Activated naive CD4-positive, alpha-beta T cell treated with anti-CD3 and anti-CD28 coated beads, Interleukin-2, amount 50 U/mL, for 24 hours (primary cell): Measurements from ENCODE around the gene FZR1.

Experiments used
- H3K27ac Mint-ChIP-seq: one replicate; pipeline ENCODE4 v1.8.0; 2021; ENCODE audit warnings: mild to moderate bottlenecking, mixed read lengths
- H3K27me3 Mint-ChIP-seq: one replicate; pipeline ENCODE4 v1.8.0; 2021; ENCODE audit warnings: mixed read lengths
- H3K36me3 Mint-ChIP-seq: one replicate; pipeline ENCODE4 v1.8.0; 2021; ENCODE audit warnings: mixed read lengths
- H3K4me1 Mint-ChIP-seq: one replicate; pipeline ENCODE4 v1.8.0; 2021; ENCODE audit warnings: mixed read lengths
- H3K4me3 Mint-ChIP-seq: one replicate; pipeline ENCODE4 v1.8.0; 2021; ENCODE audit warnings: mild to moderate bottlenecking, mixed read lengths
- H3K9me3 Mint-ChIP-seq: one replicate; pipeline ENCODE4 v1.8.0; 2021; ENCODE audit warnings: mixed read lengths

The FZR1 gene

GRCh38 chr19:3481241-3482090 lies 24.6 kb upstream of the FZR1 start:
- no peak overlapping the region for H3K27ac Mint-ChIP-seq
- peaks cover 10% of the 10 kb centered on the region for H3K4me1 Mint-ChIP-seq
- no peaks in the 10 kb centered on the region for H3K9me3 Mint-ChIP-seq
- no peaks in the 10 kb centered on the region for H3K27me3 Mint-ChIP-seq
- H3K36me3 Mint-ChIP-seq = no peaks in the 10 kb centered on the region
- H3K4me3 Mint-ChIP-seq = no peak overlapping the region

DNA sequence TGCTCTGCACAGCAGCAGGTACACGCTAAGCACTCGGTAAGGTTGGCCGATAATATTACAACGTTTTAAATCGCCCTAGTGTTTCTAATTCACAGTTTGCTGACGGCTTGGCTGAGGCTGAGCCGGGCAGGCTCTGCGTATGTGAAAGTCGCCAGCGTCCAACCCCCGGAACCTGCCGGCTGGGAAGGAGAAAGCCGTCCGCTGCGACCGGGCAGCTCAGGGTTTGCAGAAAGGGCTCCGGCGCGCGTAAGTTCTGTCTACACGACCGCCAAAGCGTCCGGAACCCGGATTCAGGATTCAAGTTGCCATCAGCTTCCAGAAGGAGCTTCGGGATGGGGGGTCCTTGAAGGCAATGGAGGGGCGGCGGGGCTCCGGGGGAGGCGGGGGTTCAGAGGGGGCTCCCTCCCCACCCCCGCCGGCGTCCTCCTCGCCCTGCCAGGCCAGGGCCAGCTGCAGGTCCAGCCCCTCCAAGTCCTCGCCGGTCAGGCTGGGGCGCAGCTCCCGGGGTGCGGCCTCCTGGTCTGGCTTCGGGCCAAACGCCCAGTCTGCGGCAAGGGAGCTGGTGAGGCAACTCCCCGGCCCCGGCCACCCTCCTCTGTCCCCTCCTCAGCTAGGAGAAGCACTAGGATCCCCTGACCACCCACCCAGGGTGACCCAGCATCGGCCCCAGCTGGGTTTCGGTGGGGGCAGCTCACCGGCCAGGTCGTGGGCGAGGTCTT lies 23.4 kb upstream of the FZR1 start:
- Mint-ChIP-seq H3K27ac (no peak overlapping the region), H3K4me3 (no peak overlapping the region), H3K4me1 (peaks cover 10% of the 10 kb centered on the region), H3K27me3 (no peaks in the 10 kb centered on the region), H3K9me3 (no peaks in the 10 kb centered on the region), H3K36me3 (peaks cover 3% of the 10 kb centered on the region)

- H3K36me3 Mint-ChIP-seq = peaks cover 3% of the 10 kb centered on the region
- peaks cover 6% of the 10 kb centered on the region for H3K4me1 Mint-ChIP-seq
- no peak within 1 kb of the TSS for H3K4me3 Mint-ChIP-seq
- no peaks in the 10 kb centered on the region for H3K9me3 Mint-ChIP-seq
- no peaks in the 10 kb centered on the region for H3K27me3 Mint-ChIP-seq
- H3K27ac Mint-ChIP-seq = peak within 1 kb of the TSS; percentile 8
These were observed 22.9 kb upstream of the FZR1 start, which contains the start of gene SMIM44 for GRCh38 chr19:3483226-3483628. Gene SMIM44, minus strand, starts transcription at chr19:3483441. Its CDS starts 38 bp downstream, at chr19:3483403.

DNA sequence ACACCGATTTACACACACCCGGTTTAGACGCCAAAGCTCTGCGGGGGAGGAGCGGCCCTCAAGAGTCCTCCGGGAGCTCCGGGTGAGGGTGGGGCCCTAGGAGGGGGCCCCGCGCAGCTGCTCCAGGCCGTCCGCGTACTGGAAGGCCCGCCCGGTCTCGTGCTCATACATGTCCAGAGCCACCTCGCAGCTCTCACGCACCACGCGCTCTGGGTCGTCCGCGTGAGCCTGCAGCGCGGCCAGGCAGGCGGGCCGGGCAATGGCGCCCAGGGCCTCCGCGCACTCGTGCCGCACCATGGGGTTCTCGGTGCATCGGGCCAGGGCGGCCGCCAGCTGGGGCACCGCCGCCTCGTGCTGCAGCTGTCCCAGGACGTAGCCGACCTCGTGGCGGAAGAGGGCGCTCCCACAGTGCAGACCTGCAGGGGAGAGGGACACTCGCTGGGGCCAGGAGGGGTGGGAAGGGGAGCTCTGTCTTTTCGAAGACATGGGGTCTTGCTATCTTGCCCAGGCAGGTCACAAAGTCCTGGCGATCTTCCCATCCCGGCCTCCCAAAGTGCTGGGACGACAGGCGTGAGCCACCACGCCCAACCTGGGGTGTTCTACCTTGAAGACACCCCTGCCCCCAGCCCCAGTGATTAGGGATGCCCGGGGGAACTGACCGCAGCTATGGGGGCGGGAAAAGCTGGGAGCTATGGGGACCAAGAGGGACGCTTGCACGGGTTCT lies 14.6 kb upstream of the FZR1 start:
- Mint-ChIP-seq H3K9me3 (no peaks in the 10 kb centered on the region), H3K4me3 (no peak overlapping the region), H3K4me1 (peaks cover 8% of the 10 kb centered on the region), H3K27me3 (no peaks in the 10 kb centered on the region), H3K27ac (no peak overlapping the region), H3K36me3 (peaks cover 12% of the 10 kb centered on the region)

GRCh38 chr19:3492131-3492839 lies 13.8 kb upstream of the FZR1 start:
- H3K4me1 Mint-ChIP-seq = peaks cover 13% of the 10 kb centered on the region
- peaks cover 13% of the 10 kb centered on the region for H3K36me3 Mint-ChIP-seq
- no peaks in the 10 kb centered on the region for H3K9me3 Mint-ChIP-seq
- no peak overlapping the region for H3K27ac Mint-ChIP-seq
- H3K4me3 Mint-ChIP-seq = no peak overlapping the region
- no peaks in the 10 kb centered on the region for H3K27me3 Mint-ChIP-seq

DNA sequence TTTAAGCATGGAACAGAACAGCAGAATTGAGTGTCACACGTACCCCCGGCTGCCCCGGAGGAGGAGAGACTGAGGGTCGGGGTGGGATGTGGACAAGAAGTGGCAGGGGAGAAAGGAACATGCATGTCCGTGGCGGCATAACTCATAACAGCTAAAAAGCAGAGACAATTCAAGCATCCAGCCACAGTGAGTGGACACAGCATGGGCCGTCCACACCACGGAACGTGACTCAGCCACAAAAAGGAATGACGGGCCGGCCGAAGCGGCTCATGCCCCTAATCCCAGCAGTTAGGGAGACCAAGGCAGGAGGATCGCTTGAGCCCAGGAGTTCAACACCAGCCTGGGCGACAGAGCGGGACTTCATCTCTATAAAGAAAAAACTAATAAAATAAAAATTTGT lies 13.2 kb upstream of the FZR1 start:
- no peak overlapping the region for H3K4me3 Mint-ChIP-seq
- H3K4me1 Mint-ChIP-seq = peaks cover 17% of the 10 kb centered on the region
- H3K27me3 Mint-ChIP-seq = no peaks in the 10 kb centered on the region
- H3K27ac Mint-ChIP-seq = no peak overlapping the region
- H3K36me3 Mint-ChIP-seq = peaks cover 13% of the 10 kb centered on the region
- H3K9me3 Mint-ChIP-seq = no peaks in the 10 kb centered on the region

DNA sequence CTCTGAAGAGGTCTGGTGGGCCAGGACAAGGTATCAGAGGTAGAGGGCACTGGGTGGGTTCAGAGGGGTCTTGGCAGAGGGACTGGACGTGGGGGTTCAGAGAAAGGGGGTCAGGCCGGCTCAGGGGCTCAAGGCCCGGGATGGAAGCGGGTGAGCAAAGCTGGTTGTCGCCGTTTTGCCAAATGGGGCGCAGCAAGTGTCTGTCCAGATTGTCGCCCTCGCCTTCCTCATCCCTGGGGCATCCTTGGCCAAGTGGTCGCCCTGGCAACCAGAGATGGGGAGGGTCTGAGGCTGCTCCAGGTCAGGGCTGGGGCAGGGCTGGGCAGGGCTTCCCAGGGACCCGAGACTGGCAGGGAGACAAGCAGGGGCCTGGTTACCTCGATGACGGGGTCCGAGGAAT lies 12.5 kb upstream of the FZR1 start:
- no peak overlapping the region for H3K27ac Mint-ChIP-seq

GRCh38 chr19:3494051-3494450 lies 12.1 kb upstream of the FZR1 start:
- Mint-ChIP-seq H3K9me3 (no peaks in the 10 kb centered on the region), H3K4me1 (peaks cover 25% of the 10 kb centered on the region), H3K27me3 (no peaks in the 10 kb centered on the region), H3K4me3 (no peak overlapping the region), H3K27ac (no peak overlapping the region), H3K36me3 (peaks cover 13% of the 10 kb centered on the region)

More for the DNA sequence above, 12.5 kb upstream of the FZR1 start:
- H3K9me3 Mint-ChIP-seq = no peaks in the 10 kb centered on the region
- H3K36me3 Mint-ChIP-seq = peaks cover 13% of the 10 kb centered on the region
- H3K27me3 Mint-ChIP-seq = no peaks in the 10 kb centered on the region
- H3K4me1 Mint-ChIP-seq = peaks cover 21% of the 10 kb centered on the region
- no peak overlapping the region for H3K4me3 Mint-ChIP-seq

DNA sequence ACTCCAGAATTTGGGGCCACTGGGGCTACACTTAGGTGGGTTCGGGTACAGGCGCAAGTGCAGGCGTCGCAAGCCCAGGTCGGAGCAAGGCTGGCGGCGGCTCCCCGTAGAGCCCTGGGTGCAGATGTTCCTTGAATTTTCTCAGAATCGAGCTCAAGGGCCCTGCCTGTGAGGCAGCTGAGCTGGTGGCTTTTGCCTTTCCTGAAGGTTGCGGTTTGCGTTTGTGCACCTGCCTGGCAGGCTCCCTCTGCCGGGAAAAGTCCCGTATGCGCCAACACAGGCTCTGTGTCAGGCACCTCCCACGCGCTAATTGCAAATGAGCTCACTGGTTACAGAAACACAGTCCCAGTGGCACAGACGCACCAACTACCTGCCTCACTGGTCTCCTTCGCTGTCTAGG lies 11.6 kb upstream of the FZR1 start:
- H3K27me3 Mint-ChIP-seq = no peaks in the 10 kb centered on the region
- no peaks in the 10 kb centered on the region for H3K9me3 Mint-ChIP-seq
- H3K4me3 Mint-ChIP-seq = peak overlapping the region; percentile 5
- no peak overlapping the region for H3K27ac Mint-ChIP-seq
- H3K36me3 Mint-ChIP-seq = peaks cover 13% of the 10 kb centered on the region
- H3K4me1 Mint-ChIP-seq = peaks cover 28% of the 10 kb centered on the region

GRCh38 chr19:3496392-3497273 lies 9.5 kb upstream of the FZR1 start:
- no peaks in the 10 kb centered on the region for H3K9me3 Mint-ChIP-seq
- no peak overlapping the region for H3K4me3 Mint-ChIP-seq
- peaks cover 37% of the 10 kb centered on the region for H3K4me1 Mint-ChIP-seq
- H3K27me3 Mint-ChIP-seq = no peaks in the 10 kb centered on the region
- H3K27ac Mint-ChIP-seq = no peak overlapping the region
- H3K36me3 Mint-ChIP-seq = peaks cover 13% of the 10 kb centered on the region

DNA sequence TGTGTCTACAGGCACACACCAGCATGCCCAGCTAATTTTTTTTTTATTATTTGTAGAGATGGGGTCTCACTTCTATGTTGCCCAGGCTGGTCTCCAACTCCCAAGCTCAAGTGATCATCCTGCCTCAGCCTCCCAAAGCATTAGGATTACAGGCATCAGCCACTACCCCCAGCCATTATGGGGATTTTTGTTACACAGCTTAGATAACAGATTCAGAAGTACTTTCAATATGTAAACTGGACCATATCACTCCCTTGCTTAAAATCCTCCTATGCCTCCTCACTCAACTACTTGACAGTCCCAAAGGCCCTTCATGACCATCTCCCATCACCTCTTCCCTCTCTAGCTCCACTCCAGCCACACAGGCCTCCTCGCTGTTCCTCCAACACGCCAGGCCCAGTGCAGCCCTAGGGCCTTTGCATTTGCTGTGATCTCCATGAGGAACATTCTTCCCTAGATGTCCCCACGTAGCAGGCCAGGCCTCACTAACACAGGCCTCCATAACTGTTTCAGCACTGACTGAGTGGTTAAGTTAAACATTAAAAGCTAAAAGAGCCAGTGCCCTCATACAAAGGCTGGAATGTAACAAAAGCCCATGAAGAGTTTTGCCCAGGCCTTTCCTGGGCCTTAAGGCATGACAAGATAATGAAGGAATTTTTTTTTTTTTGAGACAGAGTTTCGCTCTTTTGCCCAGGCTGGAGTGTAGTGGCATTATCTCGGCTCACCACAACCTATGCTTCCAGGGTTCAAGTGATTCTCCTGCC lies 8.2 kb upstream of the FZR1 start:
- H3K36me3 Mint-ChIP-seq = peaks cover 10% of the 10 kb centered on the region

GRCh38 chr19:3499738-3500428 lies 6.2 kb upstream of the FZR1 start:
- H3K36me3 Mint-ChIP-seq = peaks cover 9% of the 10 kb centered on the region
- peak overlapping the region; percentile 96 for H3K4me3 Mint-ChIP-seq
- no peaks in the 10 kb centered on the region for H3K9me3 Mint-ChIP-seq
- no peaks in the 10 kb centered on the region for H3K27me3 Mint-ChIP-seq
- H3K27ac Mint-ChIP-seq = peak overlapping the region; percentile 55
- peaks cover 34% of the 10 kb centered on the region for H3K4me1 Mint-ChIP-seq

More for the DNA sequence above, 8.2 kb upstream of the FZR1 start:
- Mint-ChIP-seq H3K9me3 (no peaks in the 10 kb centered on the region), H3K4me1 (peaks cover 33% of the 10 kb centered on the region), H3K4me3 (no peak overlapping the region), H3K27ac (no peak overlapping the region), H3K27me3 (no peaks in the 10 kb centered on the region)

DNA sequence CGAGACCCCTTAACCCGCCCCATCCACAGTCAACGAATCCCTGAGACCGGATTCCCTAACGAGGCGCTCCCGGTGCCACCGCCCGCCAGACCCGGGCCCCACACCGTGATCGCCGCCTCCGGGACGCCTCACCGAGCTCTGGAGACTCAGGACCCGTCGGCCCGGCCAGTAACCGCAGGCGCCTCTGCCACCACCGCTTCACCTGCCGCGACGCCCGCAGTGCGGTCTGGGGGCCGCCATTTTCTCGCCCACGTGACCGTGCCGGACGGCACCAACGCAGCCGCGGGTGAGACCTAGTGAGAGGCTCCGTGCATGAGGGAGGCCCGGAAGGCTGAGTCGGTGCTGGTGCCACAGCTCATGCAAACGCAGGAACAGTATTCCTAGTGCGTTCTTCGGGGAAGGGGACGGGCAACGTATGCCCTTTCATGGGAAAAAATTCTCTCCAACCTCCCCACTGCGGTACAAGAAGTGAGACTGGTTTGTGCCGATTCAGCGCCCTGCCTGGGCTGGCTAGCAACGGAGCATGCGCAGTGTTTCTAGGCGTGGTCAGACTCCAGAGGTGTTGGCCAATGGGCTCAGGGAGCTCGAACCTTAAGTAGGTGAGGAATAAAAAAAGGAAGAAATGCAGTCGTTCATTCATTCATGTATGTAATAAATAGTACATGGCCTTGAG lies 5.5 kb upstream of the FZR1 start, which contains the start of gene DOHH:
DOHH (minus strand) TSS at position 246 of the 673 bp plus-strand sequence. CDS start 3,860 bp downstream, outside the sequence.
- H3K27ac Mint-ChIP-seq = peak within 1 kb of the TSS; percentile 99
- peaks cover 36% of the 10 kb centered on the region for H3K4me1 Mint-ChIP-seq
- no peaks in the 10 kb centered on the region for H3K9me3 Mint-ChIP-seq
- peak within 1 kb of the TSS; percentile 96 for H3K4me3 Mint-ChIP-seq
- H3K36me3 Mint-ChIP-seq = peaks cover 5% of the 10 kb centered on the region
- no peaks in the 10 kb centered on the region for H3K27me3 Mint-ChIP-seq
